NT2/D1 (cell line): ENCODE data around the gene PRG3.

ENCODE experiments used
- SUZ12 ChIP-seq: IDR thresholded peaks from 2 replicates; pipeline ENCODE4 v1.6.1; 2011; ENCODE audit not compliant: insufficient read length, insufficient read depth; ENCODE audit errors: extremely low read depth
- YY1 ChIP-seq: IDR thresholded peaks from 2 replicates; pipeline ENCODE4 v1.6.1; 2011; ENCODE audit not compliant: insufficient read length, insufficient read depth

DNA sequence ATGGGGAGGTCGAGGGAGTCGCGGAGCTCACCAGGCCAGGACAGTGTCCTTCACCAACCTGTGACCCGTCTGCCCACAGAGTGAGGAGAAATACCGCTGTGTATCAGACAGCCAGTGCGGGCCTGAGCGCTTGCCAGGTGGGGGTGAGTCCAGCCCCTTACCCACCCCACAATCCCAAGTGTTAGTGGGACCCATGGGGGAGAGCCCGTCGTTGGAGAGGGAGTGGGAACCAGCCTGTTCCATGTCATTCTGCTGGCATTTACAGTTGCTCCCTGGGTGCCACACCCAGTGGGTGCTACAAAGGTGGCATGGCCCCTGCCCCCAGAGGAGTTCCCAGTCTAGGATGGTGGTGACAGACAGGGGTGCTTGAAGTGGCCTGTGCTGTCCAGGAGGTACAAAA, 33.6 kb downstream of the PRG3 start:
- TF ChIP-seq SUZ12 (no peak), YY1 (no peak)
